CD4-positive, alpha-beta T cell treated with Interleukin-17A for 1 hour (primary cell): ENCODE measurements around the gene SH3BGRL.
"Not testable (repeated sequence)": the region's sequence is repeated elsewhere in the genome, so short reads cannot be mapped to it uniquely, and the experiment has no call there.

Experiments
- DNase-seq: peaks from one replicate; pipeline ENCODE4 v3.0.0-alpha.2; 2020

SH3BGRL gene

DNA sequence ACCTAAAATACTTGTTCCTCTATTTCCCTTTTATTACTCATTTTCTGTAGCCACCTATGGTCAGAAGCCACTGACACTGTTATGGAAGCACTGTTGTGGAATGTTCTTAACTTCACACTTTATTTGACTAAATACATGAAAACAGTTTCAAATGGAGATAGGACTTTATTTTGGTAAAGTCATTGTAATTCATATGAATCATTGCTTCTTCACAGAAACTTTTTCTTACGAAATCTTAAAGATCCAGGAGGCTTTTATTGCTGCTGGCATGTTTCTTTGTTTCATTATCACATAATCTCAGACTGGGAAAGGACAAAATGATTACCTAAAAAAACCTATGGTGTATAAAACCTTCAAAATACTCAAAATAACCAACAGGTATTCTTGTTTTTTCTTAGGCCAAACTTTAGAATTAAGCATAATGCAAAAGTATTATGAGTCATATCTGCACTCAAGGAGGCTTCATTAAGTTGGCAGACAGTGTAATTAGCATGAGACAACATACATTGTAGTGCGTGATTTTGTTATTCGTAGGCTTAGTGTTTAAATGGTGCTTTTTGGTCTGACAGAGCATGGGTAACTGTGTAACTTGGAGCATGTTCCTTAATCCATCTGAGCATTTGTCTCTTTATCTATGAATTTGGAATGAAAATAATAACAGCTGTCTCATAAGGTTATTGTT is 58.0 kb downstream of the SH3BGRL start:
- no peak for DNase-seq

DNA sequence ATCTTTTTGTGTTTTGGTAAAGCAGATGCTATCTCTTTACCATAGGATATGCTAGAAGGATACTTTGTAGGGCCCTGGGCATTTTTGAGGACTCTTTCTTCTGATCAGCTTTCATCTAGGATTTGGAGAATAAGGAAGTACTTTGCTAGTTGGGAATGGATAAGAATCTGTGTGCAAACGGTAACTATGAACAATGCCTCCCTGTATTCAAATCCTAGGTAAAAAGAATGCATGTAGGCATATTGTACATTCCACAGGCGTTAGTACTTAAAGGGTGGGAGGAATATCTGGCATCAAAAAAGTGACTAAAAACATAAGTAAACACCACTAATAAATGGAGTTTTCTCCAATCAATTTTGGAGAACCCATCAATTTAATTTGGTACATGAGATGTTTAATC is 59.7 kb downstream of the SH3BGRL start:
- no peak for DNase-seq

DNA sequence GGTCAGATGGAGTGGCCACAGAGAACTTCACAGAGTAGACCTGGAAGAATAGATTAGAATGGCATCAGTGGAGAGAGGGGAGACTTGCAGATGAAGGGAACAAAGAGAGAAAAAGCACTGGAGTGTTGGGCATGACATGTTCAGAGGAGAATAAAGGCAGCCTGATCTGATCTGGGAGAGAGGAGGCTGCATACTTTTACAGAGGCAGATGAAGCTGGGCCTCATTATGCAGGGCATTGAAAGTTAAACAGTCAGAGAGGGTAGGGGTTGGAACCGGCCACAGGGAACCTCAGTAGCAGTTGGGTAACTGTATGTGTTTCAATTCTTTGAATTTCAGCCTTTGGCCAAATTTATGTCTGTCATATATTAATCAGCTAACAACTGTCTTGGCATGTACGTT is 61.2 kb downstream of the SH3BGRL start:
- no peak for DNase-seq

DNA sequence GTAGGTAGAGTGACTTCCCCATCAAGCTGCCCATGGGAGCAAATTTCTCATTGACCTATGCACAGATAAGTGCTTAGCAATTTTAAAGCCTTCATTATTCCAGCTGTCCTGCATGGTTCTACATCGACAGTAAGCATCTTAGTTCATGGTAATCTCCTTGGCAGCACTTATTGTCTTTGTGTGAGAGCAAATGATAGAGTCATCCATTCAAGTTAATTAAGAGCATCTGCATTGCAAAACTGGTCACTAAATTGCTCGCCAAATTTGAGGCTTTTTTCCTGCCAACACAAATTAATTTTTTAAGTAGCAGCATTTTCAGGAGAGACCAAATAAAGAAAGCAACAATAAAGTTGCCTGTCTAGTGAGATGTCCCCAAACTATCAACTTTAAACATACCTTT is 76.7 kb downstream of the SH3BGRL start:
- DNase-seq: no peak

DNA sequence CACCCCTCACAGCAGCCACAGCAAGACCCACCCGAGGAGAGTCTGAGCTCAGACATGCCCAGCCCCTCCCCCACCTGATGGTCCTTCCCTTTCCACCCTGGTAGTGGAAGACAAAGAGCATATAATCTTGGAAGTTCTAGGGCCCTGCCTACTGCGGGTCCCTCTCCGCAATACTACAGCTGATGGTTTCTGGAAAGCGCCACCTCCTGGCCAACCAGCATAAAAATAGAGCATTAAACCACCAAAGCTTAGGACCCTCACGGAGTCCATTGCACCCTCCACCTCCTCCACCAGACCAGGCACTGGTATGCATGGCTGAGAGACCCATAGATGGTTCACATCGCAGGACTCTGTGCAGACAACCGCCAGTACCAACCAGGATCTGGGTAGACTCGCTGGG is 78.2 kb downstream of the SH3BGRL start:
- DNase-seq: no peak

DNA sequence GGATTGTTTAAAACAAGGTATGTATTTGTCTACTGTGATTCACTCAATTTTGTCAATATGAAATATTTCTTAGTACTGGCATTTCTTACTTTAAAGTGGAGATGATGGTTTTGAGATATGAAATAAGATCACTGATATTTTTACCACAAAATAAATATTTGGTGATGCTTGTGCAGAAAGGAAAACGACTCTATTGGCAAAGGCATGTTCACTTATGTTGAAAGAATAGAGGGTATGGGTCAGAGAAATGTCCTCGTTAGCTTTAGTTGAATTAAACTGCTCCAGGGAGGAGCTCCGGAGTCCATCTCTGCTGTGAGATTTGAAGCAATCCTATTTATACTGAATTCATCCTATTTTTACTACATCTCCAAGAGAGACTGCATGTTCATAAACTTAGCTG is 84.2 kb downstream of the SH3BGRL start:
- DNase-seq: no peak

DNA sequence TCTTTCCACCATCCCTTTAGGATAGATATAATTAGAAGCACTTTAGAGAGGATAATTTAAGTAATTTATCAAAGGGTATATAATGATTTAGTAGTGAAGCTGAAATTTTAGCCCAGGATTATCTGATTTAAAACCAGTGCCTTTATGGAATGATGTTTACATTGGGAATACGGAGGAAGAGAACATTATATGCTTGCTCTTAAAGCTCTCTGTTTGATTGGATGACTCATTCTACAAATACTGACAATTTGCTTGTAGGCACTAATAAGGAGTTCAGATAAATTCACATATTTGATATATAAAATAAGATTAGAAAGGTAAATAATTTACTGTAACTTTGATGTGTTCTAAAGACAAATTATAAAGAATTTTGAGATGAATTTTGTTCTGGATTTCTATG is 84.7 kb downstream of the SH3BGRL start:
- DNase-seq: no peak

DNA sequence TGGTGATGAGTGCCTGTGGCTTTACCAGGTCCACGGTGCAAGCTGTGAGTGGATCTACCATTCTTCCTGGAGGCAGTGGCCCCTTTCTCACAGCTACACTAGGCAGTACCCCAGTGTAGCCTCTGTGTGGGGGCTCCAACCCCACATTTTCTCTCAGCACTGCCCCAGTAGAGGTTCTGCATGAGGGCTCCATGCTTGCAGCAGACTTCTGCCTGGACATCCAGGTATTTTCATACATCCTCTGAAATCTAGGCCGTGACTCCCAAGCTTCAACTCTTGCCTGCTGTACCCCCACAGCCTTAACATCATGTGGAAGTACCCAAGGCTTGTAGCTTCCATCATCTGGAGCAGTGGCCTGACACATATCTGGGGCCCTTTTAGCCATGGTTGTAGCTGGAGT is 90.1 kb downstream of the SH3BGRL start:
- DNase-seq: no peak

DNA sequence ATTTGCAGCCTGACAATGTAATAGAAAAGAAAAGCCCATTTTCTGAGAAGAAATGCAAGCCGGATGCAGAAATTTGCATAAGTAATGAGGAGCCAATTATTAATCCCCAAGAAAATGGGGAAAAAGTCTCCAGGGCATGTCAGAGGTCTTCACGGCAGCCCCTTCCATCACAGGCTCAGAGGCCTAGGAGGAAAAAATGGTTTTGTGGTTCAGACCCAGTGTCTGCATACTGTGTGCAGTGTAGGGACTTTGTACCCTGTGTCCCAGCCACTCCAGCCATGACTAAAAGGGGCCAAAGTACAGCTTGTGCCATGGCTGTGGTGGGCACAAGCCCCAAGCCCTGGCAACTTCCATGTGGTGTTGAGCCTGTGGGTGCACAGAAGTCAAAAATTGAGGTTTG is 92.2 kb downstream of the SH3BGRL start:
- DNase-seq: no peak

DNA sequence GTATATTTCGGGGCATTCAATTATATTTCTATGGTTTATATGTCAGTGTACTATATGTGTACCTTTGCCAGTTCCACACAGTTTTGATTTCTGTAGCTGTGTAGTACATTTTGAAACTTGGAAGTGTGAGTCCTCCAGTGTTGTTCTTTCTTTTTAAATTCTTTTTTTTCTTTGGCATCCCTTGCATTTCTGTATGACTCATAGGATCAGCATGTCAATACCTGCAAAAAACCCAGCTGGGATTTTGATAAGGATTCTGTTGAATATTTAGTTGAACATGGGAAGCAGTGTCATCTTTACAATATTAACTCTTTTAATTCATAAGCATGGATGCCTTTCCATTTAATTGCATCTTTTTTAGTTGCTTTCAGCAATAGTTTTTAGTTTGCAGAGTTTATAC is 100.0 kb downstream of the SH3BGRL start:
- no peak for DNase-seq

DNA sequence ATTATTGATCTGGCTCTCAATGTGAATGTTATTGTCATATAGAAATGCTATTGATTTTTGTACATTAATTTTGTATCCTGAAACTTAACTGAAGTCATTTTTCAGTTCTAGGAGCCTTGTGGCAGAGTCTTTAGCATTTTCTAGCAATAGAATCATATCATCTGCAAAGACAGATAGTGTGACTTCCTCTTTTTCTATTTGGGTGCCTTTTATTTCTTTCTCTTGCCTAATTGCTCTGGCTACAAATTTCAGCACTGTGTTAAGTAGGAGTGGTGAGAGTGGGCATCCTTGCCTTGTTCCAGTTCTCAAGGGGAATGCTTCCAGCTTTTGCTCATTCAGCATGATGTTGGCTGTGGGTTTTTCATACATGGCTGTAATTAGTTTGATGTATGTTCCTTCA is 102.7 kb downstream of the SH3BGRL start:
- no peak for DNase-seq

DNA sequence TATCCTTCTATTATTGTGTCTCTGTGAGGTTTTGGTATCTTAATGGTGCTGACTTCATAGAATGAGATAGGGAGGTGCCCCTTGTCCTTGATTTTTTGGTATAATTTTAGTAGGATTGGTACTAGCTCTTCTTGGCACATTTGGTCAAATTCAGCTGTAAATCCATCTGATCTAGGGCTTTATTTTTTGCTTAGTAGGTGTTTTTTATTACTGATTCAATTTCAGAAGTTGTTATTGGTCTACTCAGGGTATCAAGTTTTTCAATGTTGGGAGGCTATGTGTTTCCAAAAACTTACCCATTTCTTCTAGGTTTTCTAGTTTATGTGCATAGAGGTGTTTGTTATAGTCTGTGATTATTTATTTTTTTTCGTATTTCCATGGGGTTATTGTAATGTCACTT is 103.3 kb downstream of the SH3BGRL start:
- no peak for DNase-seq

DNA sequence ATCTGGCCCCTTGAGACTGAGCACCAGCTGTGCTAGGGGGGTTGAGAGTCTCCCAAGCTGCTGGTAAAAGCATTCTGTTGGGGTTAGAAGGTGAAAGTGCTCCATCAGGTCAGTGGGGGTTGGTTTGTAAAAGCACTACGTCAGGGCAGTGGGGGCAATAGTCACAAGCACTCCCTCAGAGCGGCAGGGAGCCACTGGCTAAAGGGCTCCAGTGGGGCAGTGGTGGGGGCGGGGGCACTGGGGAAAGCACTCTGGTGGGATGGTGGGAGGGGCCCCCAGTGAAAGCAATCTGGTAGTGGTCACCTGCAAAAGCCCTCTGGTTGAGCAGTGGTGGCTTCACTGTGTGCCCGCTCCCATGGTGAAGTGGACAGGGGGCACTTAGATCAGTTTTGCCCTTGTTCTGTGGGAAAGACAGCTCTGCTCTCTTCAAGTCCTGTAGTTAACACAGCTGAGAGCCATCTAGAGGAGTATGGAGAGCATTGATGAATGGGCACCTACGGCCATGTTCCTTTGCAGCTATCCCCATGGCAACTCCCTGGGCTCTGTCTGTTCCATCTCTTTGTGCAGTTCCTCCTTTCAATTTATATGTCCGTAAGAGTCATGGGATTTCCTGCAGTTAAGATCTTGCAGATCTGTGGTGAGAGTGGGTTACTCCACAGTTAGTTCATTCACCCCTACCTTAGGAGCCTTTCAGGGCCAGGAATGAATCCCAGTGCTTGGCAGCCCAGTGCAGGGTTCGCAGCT is 106.4 kb downstream of the SH3BGRL start:
- no peak for DNase-seq

DNA sequence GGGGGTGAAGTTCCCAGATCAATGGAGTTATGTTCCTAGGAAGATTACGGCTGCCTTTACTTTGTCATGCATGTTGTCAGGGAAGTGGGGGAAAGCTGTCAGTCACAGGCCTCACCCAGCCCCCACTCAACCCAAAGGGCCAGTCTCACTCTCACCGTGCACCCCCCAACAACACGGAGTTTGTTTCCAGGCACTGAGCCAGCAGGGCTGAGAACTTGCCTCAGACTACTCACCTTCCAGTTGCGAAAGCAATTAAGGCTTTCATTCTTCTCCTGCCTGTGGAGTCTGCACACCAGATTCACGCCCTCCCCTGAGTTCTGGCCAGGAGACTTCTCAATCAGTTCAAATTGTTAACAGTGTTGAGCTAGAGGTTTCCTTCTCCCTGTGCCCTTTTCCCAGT is 114.3 kb downstream of the SH3BGRL start:
- no peak for DNase-seq

DNA sequence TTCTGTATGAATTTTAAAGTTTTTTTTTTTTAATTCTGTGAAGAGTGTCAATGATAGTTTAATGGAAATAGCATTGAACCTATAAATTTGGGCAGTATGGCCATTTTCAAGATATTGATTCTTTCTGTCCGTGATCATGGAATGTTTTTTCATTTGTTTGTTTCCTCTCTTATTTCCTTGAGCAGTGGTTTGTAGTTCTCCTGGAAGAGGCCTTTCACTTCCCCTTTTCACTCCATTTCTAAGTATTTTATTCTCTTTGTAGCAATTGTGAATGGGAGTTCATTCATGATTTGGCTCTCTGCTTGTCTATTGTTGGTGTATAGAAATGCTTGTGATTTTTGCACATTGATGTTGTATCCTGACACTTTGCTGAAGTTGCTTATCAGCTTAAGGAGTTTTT is 129.8 kb downstream of the SH3BGRL start:
- DNase-seq: not testable (repeated sequence)

DNA sequence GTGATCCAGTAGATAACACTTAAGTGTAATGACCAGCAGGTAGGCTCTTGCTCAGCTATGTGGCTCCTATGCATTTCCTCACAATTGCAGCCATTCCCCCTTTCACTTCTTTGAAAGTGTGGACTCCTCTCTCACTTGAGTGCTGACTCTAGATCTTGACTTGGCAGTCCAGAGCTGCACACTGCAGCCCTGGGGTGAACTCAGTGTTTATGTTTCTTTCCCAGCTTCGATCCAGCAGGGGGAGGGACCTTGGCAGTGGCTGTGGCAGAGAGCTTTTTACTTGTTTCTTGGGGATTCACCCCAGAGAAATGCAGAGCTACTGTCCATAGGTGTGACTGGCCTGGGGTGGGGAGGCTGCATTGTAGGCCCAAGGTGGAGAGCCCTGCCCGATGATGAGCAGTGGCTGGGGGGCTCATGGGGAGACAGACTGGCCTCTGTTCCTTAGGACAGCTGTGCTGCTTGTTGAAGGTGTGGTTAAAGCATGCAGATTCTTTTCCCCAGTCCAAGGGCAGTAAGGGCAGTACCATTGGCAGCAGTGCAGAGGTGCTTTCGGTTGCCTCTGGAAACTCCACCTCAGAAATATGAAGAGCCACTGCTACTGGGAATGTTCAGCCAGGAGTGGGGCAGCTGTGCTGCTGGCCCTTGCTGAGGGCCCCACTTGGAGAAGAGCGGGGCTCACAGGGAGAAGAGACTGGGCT is 134.7 kb downstream of the SH3BGRL start:
- DNase-seq: no peak

DNA sequence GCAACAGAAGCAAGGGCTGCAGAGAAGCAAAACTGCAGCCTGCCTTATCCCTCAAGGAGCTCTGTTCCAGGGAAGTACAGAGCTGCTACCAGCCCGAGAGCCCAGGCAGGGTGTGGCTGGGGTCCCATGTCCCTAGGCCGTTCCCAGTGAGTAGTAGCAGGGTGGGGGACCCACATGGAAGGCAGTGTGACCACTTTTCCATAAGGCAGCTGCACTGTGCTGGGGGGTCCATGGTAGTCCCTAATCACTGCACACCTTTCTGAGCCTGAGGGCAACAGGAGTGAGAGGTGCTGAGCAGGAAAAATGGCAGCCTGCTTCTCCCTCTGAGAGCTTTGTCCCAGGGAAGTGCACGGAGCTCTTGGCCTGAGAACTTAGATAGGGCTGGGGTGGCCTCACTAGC is 135.9 kb downstream of the SH3BGRL start:
- no peak for DNase-seq

DNA sequence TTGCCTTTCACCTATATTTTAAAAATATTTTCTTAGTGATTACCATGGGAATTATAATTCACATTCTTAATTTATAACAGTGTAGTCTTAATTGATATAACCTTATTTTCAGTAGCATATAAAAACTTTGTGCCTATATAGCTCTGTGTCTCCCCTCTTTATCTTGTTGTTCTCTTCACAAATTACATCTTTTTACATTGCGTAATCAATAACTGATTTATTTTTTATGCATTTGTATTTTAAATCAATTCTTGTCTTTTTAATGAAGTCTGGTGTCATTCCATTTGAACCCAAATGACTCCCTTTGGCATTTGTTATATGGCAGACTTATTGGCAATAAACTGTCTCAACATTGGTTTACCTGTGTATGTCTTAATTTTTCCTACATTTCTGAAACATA is 137.0 kb downstream of the SH3BGRL start:
- no peak for DNase-seq

DNA sequence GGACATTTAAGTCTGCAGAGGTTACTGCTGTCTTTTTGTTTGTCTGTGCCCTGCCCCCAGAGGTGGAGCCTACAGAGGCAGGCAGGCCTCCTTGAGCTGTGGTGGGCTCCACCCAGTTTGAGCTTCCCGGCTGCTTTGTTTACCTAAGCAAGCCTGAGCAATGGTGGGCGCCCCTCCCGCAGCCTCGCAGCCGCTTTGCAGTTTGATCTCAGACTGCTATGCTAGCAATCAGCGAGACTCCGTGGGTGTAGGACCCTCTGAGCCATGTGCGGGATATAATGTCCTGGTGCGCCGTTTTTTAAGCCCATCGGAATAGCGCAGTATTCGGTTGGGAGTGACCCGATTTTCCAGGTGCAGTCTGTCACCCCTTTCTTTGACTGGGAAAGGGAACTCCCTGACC is 143.4 kb downstream of the SH3BGRL start:
- not testable (repeated sequence) for DNase-seq
